HG02981 (cell line): Measurements from ENCODE around the gene CELF4.

Experiments
- ATAC-seq: cut with Tn5 transposase; IDR thresholded peaks from one replicate; pipeline ENCODE4 v1.9.1; 2021; ENCODE audit warnings: mild to moderate bottlenecking, moderate library complexity; ENCODE audit not compliant: unreplicated experiment

The CELF4 gene

GRCh38 chr18:37565101-37565976 is at the start of gene CELF4:
Gene CELF4 (minus strand): TSS chr18:37565798.
- ATAC-seq, result no peak

GRCh38 chr18:37613253-37613565 is 47.6 kb upstream of the CELF4 start:
- no peak for ATAC-seq

DNA sequence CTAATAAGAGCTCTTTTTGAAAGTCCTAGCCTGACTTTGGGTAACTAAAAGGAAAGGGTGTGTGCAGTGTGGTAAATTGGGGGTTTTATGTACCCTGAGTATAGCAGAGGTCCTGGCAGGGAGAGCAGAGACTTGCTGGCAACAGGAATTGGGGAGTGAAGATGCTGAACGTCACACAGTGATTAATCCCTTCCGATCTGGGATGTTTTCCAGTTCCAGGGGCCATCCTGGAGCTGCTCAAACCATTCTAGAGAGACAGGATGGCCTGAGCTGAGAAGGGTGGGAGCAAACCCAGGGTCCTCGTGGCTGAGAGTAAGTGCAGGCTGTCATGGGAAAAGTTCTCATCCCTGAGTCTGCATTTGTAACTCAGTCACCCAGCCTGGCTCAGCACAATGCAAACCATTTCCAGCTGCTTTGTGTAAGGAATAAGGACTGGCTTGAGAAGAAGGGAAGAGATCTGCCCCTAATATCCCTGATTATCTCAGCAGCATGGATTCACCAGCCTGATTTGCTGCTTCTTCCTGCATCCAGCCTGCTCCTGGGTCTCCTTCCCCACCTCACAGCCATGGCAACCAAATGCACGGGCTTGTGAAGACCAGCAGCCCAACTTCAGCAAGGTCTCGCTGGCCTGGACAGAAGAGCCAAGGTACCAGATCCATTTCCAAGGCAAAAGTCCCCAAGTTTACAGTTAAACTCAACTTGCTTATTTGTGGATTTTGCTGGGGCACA is 47.1 kb upstream of the CELF4 start:
- ATAC-seq, result no peak

DNA sequence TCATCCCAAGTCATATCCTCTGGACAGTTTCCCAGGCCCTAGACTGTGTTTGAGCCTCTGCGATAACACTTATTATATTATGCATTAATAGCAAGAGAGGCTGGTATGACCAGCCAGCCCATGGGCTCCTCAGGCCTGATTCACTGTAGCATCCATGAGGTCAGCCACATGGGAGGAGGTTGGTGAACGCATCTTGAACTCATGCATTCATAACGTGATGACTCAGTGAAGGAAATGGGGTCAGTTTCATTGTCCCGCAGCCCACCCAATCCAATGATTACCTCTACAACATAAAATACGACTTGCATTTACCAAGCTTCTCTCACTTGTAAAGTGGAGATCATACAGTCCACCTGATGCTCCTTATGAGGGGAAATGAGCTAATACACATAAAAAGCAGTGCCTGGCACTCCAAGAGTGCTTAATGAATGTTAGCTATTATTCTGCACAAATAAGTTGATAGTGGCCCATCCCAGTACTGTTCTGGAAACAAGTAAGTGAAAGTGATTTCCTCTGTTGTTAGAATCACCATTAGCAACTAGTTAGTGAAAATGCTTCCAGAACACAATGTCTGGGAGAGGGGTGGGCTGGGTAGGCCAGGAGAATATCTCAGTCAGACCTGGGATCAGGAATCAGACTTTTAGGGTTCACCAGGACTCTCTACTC is 46.1 kb upstream of the CELF4 start:
- no peak for ATAC-seq

GRCh38 chr18:37608876-37609275 is 43.3 kb upstream of the CELF4 start:
- no peak for ATAC-seq

GRCh38 chr18:37607281-37607680 is 41.7 kb upstream of the CELF4 start:
- ATAC-seq, result no peak

- no peak for ATAC-seq
These were observed 38.4 kb upstream of the CELF4 start for GRCh38 chr18:37604032-37604431.

GRCh38 chr18:37598966-37599896 is 33.6 kb upstream of the CELF4 start:
- no peak for ATAC-seq

GRCh38 chr18:37598396-37598795 is 32.8 kb upstream of the CELF4 start:
- ATAC-seq, result no peak

DNA sequence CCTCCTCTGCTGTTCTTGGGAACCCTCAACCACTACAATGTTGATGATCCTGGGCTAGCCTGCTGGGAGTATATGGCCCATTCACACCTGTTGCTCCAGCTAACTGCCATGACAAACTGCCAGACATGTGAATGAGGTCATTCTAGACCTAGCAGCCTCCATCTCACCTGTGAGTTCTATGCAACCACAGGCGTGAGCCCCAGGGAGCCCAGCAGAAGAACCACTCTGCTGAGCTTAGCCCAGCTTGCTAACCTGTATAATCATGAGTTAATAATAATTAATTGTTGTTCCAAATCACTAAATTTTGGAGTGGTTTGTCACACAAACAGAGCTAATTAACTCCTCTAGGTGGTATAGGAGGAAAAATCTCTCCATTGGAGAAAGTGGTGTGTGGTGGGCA is 24.7 kb upstream of the CELF4 start:
- ATAC-seq, result no peak

- ATAC-seq, result no peak
These were observed 22.7 kb upstream of the CELF4 start for GRCh38 chr18:37588289-37588688.

- no peak for ATAC-seq
These were observed 21.1 kb upstream of the CELF4 start for GRCh38 chr18:37586656-37587225.

GRCh38 chr18:37584952-37585695 is 19.5 kb upstream of the CELF4 start:
- no peak for ATAC-seq

DNA sequence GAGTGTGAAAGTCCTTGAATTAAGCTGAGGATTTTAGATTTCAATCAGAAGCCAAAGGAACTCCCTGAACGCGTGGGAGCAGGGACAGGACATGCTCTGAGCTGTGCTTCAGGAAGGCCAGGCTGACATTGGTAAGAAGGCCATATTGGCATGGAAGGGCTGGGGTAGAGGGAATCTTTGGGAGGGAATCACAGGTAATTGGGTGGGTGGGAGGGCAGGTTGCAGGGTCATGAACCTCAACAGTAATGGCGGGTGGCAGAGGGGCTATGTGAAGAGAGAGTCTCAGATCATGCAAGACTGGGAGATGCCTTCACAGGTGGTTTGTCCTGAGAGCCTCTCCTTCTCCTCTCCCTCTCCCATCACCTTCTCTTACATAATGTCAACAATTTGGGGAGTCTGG is 18.6 kb upstream of the CELF4 start:
- no peak for ATAC-seq

DNA sequence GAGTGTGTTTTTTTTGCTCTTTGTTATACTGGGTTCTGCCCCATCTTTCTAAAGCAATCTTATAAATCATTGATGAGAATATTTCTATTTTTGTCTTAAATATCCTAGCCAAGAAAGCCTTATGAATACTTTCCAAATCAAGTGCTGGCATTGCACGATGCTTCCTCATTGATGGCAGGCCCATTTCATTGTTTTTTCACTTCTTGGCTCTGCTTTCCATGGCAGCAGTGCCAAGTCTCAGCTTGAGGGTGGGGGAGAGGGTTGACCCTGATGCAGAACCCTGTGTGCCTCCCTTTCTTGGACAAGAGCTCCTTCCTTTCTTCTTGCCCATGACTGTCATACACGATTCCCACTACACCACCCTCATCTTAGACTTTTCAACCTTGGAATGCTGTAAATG is 16.7 kb upstream of the CELF4 start:
- no peak for ATAC-seq

GRCh38 chr18:37578886-37579513 is 13.4 kb upstream of the CELF4 start:
- ATAC-seq, result peak; percentile 68

- ATAC-seq, result no peak
These were observed 12.6 kb upstream of the CELF4 start for GRCh38 chr18:37578182-37578678.

GRCh38 chr18:37577051-37577611 is 11.5 kb upstream of the CELF4 start:
- no peak for ATAC-seq

DNA sequence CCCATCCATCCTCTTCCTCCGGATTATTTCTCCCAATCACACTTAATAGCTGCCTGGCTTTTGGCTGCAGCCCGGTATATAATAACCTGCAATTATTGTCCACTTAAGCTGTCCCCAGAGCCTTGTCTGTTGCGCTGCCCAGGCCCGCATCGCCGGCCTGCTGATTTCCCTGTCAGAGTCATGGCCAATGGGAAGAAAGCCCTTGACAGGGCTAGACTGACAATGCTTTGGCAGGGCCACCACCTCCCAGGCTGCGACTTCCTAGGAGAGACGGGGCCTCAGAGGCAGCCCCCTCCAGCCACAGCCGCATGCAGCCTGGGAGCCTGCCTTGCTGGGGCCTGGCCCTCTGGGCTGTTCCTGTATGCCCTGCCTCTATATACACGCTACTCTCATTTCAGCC is 10.0 kb upstream of the CELF4 start:
- ATAC-seq, result no peak
